GM12878 (cell line): ENCODE measurements around the gene PPP1R13B. TPM values are rescaled to one million over a fixed set of nuclear protein-coding genes. Genes with fewer than 3 reads are reported as not detected.

ENCODE experiments used
- ATAC-seq: fragments of 200-7000 bp; cut with Tn5 transposase; 3 replicates; pipeline ENCODE4 v1.9.1; 2020; ENCODE audit warnings: mild to moderate bottlenecking, moderate library complexity
- BruUV-seq: library from RNA; stranded (reverse); fragments of 400-500 nt; replicated peaks from 2 replicates; lab custom pipeline; 2021; lab: Mats Ljungman, UMichigan
- CTCF ChIA-PET: fragments of 300-600 bp; sonication (Branson Sonifier 250); formaldehyde crosslinking; extraction: SDS; loops from one replicate; lab custom pipeline; 2021; ENCODE audit warnings: inconsistent platforms; lab: Yijun Ruan, JAX
- POLR2A ChIA-PET: fragments of 350-600 bp; formaldehyde crosslinking; extraction: SDS; loops from one replicate; lab custom pipeline; 2021; ENCODE audit warnings: inconsistent platforms; lab: Charles Lee
- RAD21 ChIA-PET: fragments of 300-600 bp; sonication (Branson Sonifier 250); formaldehyde crosslinking; loops from one replicate; lab custom pipeline; 2023; ENCODE audit warnings: antibody characterized with exemption; ENCODE audit not compliant: unreplicated experiment; lab: Charles Lee
- SMC1A ChIA-PET: fragments of 300-600 bp; sonication (Branson Sonifier 250); formaldehyde crosslinking; loops from one replicate; lab custom pipeline; 2023; ENCODE audit not compliant: unreplicated experiment, uncharacterized antibody; lab: Charles Lee
- DNase-seq: peaks from one replicate; pipeline ENCODE4 v3.0.0-alpha.2; 2011; ENCODE audit warnings: low read depth, low spot score
- FAIRE-seq: peaks from 3 replicates; lab custom pipeline; 2011; peaks lifted over from hg19 to GRCh38; lab: Jason Lieb, UNC
- H2AFZ ChIP-seq: 2 replicates; pipeline ENCODE4 v1.6.0; 2011; ENCODE audit warnings: low read depth, low read length, control low read depth; ENCODE audit not compliant: control insufficient read depth
- H3K27ac ChIP-seq: 2 replicates; pipeline ENCODE4 v1.5.1; 2011; ENCODE audit warnings: control low read depth; ENCODE audit not compliant: control insufficient read depth, insufficient read depth
- H3K27me3 ChIP-seq, 2 experiments: replicated peaks in 1 of 2; 2 replicates each; pipeline versions ENCODE4 v1.6.0 to v1.6.1; 2011; ENCODE audit warnings: low read length in 1 of 2; ENCODE audit not compliant: control insufficient read depth in 2 of 2, insufficient read depth in 2 of 2
- H3K36me3 ChIP-seq, 2 experiments: 2 replicates each; pipeline ENCODE4 v1.5.1; 2011; ENCODE audit warnings: low read length in 1 of 2; ENCODE audit not compliant: control insufficient read depth in 2 of 2, insufficient read depth in 2 of 2
- H3K4me1 ChIP-seq: 2 replicates; pipeline ENCODE4 v1.6.1; 2011; ENCODE audit warnings: mild to moderate bottlenecking, low read length, moderate library complexity, mixed read lengths; ENCODE audit not compliant: control insufficient read depth, insufficient read depth
- H3K4me2 ChIP-seq: 2 replicates; pipeline ENCODE4 v1.6.0; 2011; ENCODE audit warnings: control low read depth; ENCODE audit not compliant: control insufficient read depth, insufficient read depth
- H3K4me3 ChIP-seq: fragments of 200-600 bp; sonication (generic); 2 replicates; pipeline ENCODE4 v1.5.1; 2016
- H3K79me2 ChIP-seq: 2 replicates; pipeline ENCODE4 v1.6.0; 2011; ENCODE audit warnings: low read length; ENCODE audit not compliant: control insufficient read depth, insufficient read depth
- H3K9ac ChIP-seq: 2 replicates; pipeline ENCODE4 v1.8.0; 2011; ENCODE audit warnings: low read length, control low read depth, mixed read lengths; ENCODE audit not compliant: control insufficient read depth, insufficient read depth
- H3K9me3 ChIP-seq: replicated peaks from 3 replicates; pipeline ENCODE4 v1.5.1; 2011; ENCODE audit warnings: mild to moderate bottlenecking, low read length; ENCODE audit not compliant: control insufficient read depth, insufficient read depth
- H4K20me1 ChIP-seq: 2 replicates; pipeline ENCODE4 v1.6.0; 2011; ENCODE audit not compliant: control insufficient read depth, insufficient read depth
- GATAD2B ChIP-seq: fragments of 450-650 bp; conservative IDR thresholded peaks from 2 replicates; pipeline ENCODE4 v1.6.1; 2017; ENCODE audit warnings: low read depth, mild to moderate bottlenecking, moderate library complexity
- PAX8 ChIP-seq: fragments of 450-650 bp; IDR thresholded peaks from 2 replicates; pipeline ENCODE4 v1.6.1; 2017; ENCODE audit warnings: mild to moderate bottlenecking, moderate library complexity
- RELA ChIP-seq: fragments of 450-650 bp; IDR thresholded peaks from 2 replicates; pipeline ENCODE4 v1.8.0; 2014; ENCODE audit warnings: borderline replicate concordance; ENCODE audit not compliant: partially characterized antibody
- SMARCA5 ChIP-seq: fragments of 450-650 bp; IDR thresholded peaks from 2 replicates; pipeline ENCODE4 v1.6.1; 2017; ENCODE audit warnings: mild to moderate bottlenecking
- SREBF1 ChIP-seq: IDR thresholded peaks from 2 replicates; pipeline ENCODE4 v1.6.1; 2012; ENCODE audit warnings: mild to moderate bottlenecking, low read length
- SUZ12 ChIP-seq: fragments of 200-600 bp; sonication (generic); IDR thresholded peaks from one replicate; pipeline ENCODE4 v1.6.1; 2018; ENCODE audit warnings: antibody characterized with exemption, mild to moderate bottlenecking; ENCODE audit not compliant: unreplicated experiment
- TBL1XR1 ChIP-seq: IDR thresholded peaks from 2 replicates; pipeline ENCODE4 v1.6.1; 2012; ENCODE audit warnings: low read depth, low read length, improper control_type of control experiment
- TCF3 ChIP-seq: IDR thresholded peaks from 2 replicates; pipeline ENCODE4 v1.6.1; 2012; ENCODE audit warnings: low read depth, mild to moderate bottlenecking, low read length, borderline replicate concordance; ENCODE audit not compliant: insufficient read depth
- WGBS: methylation state at CpG from one replicate; pipeline ENCODE4 v1.1.6; 2016; ENCODE audit warnings: low lambda C conversion rate; ENCODE audit not compliant: insufficient replicate concordance, insufficient coverage; ENCODE audit errors: missing lambda C conversion rate; 5-methylcytosine and 5-hydroxymethylcytosine counted together
- in situ Hi-C: fragments of 300-500 bp; cut with MboI; formaldehyde crosslinking; loops from 9 replicates; pipeline ENCODE4 v1.14.3; 2018; ENCODE audit warnings: mixed read lengths
- intact Hi-C: fragments of 100-400 bp; cut with micrococcal nuclease; formaldehyde crosslinking; loops from one replicate; pipeline ENCODE4 v1.14.2; 2022; ENCODE audit not compliant: unreplicated experiment
- polyA plus RNA-seq, 11 experiments: library from polyadenylated mRNA; depleted of rRNA in 4 of 11; unstranded in 6 of 11; stranded (reverse) in 5 of 11; fragments of >200 nt; fragmentation: Nextera tagmentation in 4 of 11; fragmentation: Illumina TruSeq in 1 of 11; extraction: Ambion mirVana in 4 of 11; extraction: Trizol in 1 of 11; gene quantifications; 1 replicate in 1 of 11; 2 replicates in 10 of 11; pipeline versions ENCODE4 v1.2.1 to v1.2.3, GENCODE V29; 2011 to 2016; ENCODE audit warnings: inconsistent platforms in 2 of 11, missing spikeins in 2 of 11, low read depth in 1 of 11
- total RNA-seq, 4 experiments: library from RNA; depleted of rRNA in 3 of 4; stranded (reverse); fragments of >200 nt in 3 of 4; fragmentation: Illumina TruSeq in 1 of 4; extraction: Trizol in 1 of 4; gene quantifications; 2 replicates each; pipeline versions ENCODE4 v1.2.1 to v1.2.3, GENCODE V29; 2013 to 2021
- TF ChIP-seq, protein P1 (sequence below): IDR thresholded peaks from 2 replicates; pipeline ENCODE4 v1.6.1; 2012; ENCODE audit warnings: mild to moderate bottlenecking, low read depth, low read length

PPP1R13B gene
- total and polyA plus RNA-seq, 10 of the 15 experiments (the other 5 are each of a cell fraction or from before 2014, with no cell fraction given), result 0.16 to 8.1 (median 3.2) TPM

DNA sequence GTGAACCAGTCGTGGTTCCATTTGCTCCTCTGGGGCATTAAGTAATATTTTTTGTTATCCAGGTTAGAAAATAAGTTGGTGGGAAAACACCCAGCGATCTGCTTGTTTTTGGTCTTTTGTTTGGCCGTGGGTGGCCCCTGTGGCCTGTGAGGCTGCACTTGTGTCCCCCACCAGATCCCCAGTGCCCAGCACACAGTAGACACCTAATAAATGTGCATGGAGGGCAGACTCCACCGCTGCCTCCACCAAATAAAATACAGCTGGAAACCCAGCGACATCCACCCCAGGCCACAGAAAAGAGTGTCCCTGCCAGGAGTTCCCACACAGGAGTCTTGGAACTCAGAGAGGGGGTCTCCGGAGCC is 8.3 kb upstream of the PPP1R13B start:
- RAD21 ChIA-PET, result interaction anchor here (0.7 to 1.9 kb wide), 2 partner anchors 29 to 47 kb away, joined by 3 to 5 read pairs; no protein-coding TSS in a partner anchor
- no TSS peak for BruUV-seq
- no peaks in the 10 kb centered on the region for H3K79me2 ChIP-seq
- 36% methylated on average over 6 of the region's 6 CpGs for WGBS
- H3K27me3 ChIP-seq, result peaks cover 0 to 1% of the 10 kb centered on the region in 2 experiments; a peak in 1 of 4 replicates
- H3K9me3 ChIP-seq, result no peaks in the 10 kb centered on the region
- TF ChIP-seq RELA (no peak), SREBF1 (no peak), TCF3 (no peak)
- no peak overlapping the region for H3K4me3 ChIP-seq
- intact Hi-C loops, result no loop called here
- no peak overlapping the region for H2AFZ ChIP-seq
- FAIRE-seq (no peak), ATAC-seq (no peak), DNase-seq (no peak)
- in situ Hi-C loops, result no loop called here
- SMC1A ChIA-PET, result interaction anchor here (1.6 kb wide), 1 partner anchor 47 kb away, joined by 5 read pairs; no protein-coding TSS in a partner anchor
- H3K9ac ChIP-seq, result no peak overlapping the region
- CTCF ChIA-PET, result interaction anchor here (1.7 kb wide), 1 partner anchor 47 kb away, joined by 11 read pairs; no protein-coding TSS in a partner anchor
- no peak overlapping the region for H3K4me2 ChIP-seq
- POLR2A ChIA-PET, result interaction anchor here (0.6 kb wide), 1 partner anchor 30 kb away, joined by 3 read pairs; no protein-coding TSS in a partner anchor
- H3K27ac ChIP-seq, result no peak overlapping the region
- no peaks in the 10 kb centered on the region for H3K4me1 ChIP-seq
- no peaks in the 10 kb centered on the region for H3K36me3 ChIP-seq
- no peaks in the 10 kb centered on the region for H4K20me1 ChIP-seq

GRCh38 chr14:103854822-103855733 is 7.7 kb upstream of the PPP1R13B start:
- ATAC-seq, result no peak
- DNase-seq, result no peak
- Histone ChIP-seq H3K27me3 (peaks cover 0 to 1% of the 10 kb centered on the region in 2 experiments; a peak in 1 of 4 replicates), H3K4me2 (no peak overlapping the region), H3K27ac (no peak overlapping the region), H4K20me1 (no peaks in the 10 kb centered on the region), H2AFZ (no peak overlapping the region), H3K9ac (no peak overlapping the region), H3K4me1 (no peaks in the 10 kb centered on the region), H3K4me3 (no peak overlapping the region), H3K36me3 (no peaks in the 10 kb centered on the region), H3K79me2 (no peaks in the 10 kb centered on the region), H3K9me3 (no peaks in the 10 kb centered on the region)
- WGBS, result 50% methylated on average over 17 of the region's 18 CpGs
- intact Hi-C loops, result no loop called here
- ChIA-PET CTCF (interaction anchor here (1.7 kb wide), 1 partner anchor 47 kb away, joined by 11 read pairs; no protein-coding TSS in a partner anchor), POLR2A (interaction anchor here (0.6 kb wide), 1 partner anchor 30 kb away, joined by 3 read pairs; no protein-coding TSS in a partner anchor), SMC1A (interaction anchor here (1.6 kb wide), 1 partner anchor 46 kb away, joined by 5 read pairs; no protein-coding TSS in a partner anchor), RAD21 (interaction anchor here (0.7 to 1.9 kb wide), 2 partner anchors 30 to 47 kb away, joined by 3 to 5 read pairs; no protein-coding TSS in a partner anchor)
- BruUV-seq, result no TSS peak
- TF ChIP-seq SMARCA5 (no peak), GATAD2B (no peak), TBL1XR1 (no peak), SUZ12 (no peak), PAX8 (no peak)
- TF ChIP-seq, protein P1, sequence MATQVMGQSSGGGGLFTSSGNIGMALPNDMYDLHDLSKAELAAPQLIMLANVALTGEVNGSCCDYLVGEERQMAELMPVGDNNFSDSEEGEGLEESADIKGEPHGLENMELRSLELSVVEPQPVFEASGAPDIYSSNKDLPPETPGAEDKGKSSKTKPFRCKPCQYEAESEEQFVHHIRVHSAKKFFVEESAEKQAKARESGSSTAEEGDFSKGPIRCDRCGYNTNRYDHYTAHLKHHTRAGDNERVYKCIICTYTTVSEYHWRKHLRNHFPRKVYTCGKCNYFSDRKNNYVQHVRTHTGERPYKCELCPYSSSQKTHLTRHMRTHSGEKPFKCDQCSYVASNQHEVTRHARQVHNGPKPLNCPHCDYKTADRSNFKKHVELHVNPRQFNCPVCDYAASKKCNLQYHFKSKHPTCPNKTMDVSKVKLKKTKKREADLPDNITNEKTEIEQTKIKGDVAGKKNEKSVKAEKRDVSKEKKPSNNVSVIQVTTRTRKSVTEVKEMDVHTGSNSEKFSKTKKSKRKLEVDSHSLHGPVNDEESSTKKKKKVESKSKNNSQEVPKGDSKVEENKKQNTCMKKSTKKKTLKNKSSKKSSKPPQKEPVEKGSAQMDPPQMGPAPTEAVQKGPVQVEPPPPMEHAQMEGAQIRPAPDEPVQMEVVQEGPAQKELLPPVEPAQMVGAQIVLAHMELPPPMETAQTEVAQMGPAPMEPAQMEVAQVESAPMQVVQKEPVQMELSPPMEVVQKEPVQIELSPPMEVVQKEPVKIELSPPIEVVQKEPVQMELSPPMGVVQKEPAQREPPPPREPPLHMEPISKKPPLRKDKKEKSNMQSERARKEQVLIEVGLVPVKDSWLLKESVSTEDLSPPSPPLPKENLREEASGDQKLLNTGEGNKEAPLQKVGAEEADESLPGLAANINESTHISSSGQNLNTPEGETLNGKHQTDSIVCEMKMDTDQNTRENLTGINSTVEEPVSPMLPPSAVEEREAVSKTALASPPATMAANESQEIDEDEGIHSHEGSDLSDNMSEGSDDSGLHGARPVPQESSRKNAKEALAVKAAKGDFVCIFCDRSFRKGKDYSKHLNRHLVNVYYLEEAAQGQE, result no peak
- no peak for FAIRE-seq
- in situ Hi-C loops, result no loop called here
